ENCODE measurements around the gene CNTN5.

CNTN5 gene

GRCh38 chr11:99513368-99513767 lies 492.6 kb downstream of the CNTN5 start:
- no peak for DNase-seq (ENCODE audit: low read depth)

GRCh38 chr11:99519095-99519494 lies 498.3 kb downstream of the CNTN5 start:
- DNase-seq (ENCODE audit: low read depth) = no peak

GRCh38 chr11:99522467-99523173 lies 501.9 kb downstream of the CNTN5 start:
- no peak for DNase-seq (ENCODE audit: low read depth)

GRCh38 chr11:99531468-99531867 lies 510.7 kb downstream of the CNTN5 start:
- no peak for DNase-seq (ENCODE audit: low read depth)

GRCh38 chr11:99534812-99535211 lies 514.1 kb downstream of the CNTN5 start:
- no peak for DNase-seq (ENCODE audit: low read depth)

- DNase-seq (ENCODE audit: low read depth) = no peak
Observed at GRCh38 chr11:99535406-99535805, 514.7 kb downstream of the CNTN5 start.

- no peak for DNase-seq (ENCODE audit: low read depth)
Observed at GRCh38 chr11:99535819-99536218, 515.1 kb downstream of the CNTN5 start.

GRCh38 chr11:99537681-99538080 lies 516.9 kb downstream of the CNTN5 start:
- DNase-seq (ENCODE audit: low read depth) = no peak

GRCh38 chr11:99545616-99546015 lies 524.9 kb downstream of the CNTN5 start:
- DNase-seq (ENCODE audit: low read depth) = no peak

- no peak for DNase-seq (ENCODE audit: low read depth)
Observed at GRCh38 chr11:99548264-99548663, 527.5 kb downstream of the CNTN5 start.

GRCh38 chr11:99554232-99554903 lies 533.6 kb downstream of the CNTN5 start:
- DNase-seq (ENCODE audit: low read depth) = no peak

GRCh38 chr11:99555486-99555885 lies 534.7 kb downstream of the CNTN5 start:
- no peak for DNase-seq (ENCODE audit: low read depth)

GRCh38 chr11:99565333-99565732 lies 544.6 kb downstream of the CNTN5 start:
- no peak for DNase-seq (ENCODE audit: low read depth)

- DNase-seq (ENCODE audit: low read depth) = no peak
Observed at GRCh38 chr11:99567334-99567956, 546.7 kb downstream of the CNTN5 start.

GRCh38 chr11:99568808-99569207 lies 548.1 kb downstream of the CNTN5 start:
- DNase-seq (ENCODE audit: low read depth) = no peak

GRCh38 chr11:99571094-99571493 lies 550.3 kb downstream of the CNTN5 start:
- no peak for DNase-seq (ENCODE audit: low read depth)

GRCh38 chr11:99584830-99585229 lies 564.1 kb downstream of the CNTN5 start:
- no peak for DNase-seq (ENCODE audit: low read depth)

GRCh38 chr11:99585606-99586005 lies 564.9 kb downstream of the CNTN5 start:
- DNase-seq (ENCODE audit: low read depth) = no peak

GRCh38 chr11:99589771-99590170 lies 569.0 kb downstream of the CNTN5 start:
- no peak for DNase-seq (ENCODE audit: low read depth)

- DNase-seq (ENCODE audit: low read depth) = no peak
Observed at GRCh38 chr11:99592266-99592665, 571.5 kb downstream of the CNTN5 start.

- no peak for DNase-seq (ENCODE audit: low read depth)
Observed at GRCh38 chr11:99593197-99593596, 572.4 kb downstream of the CNTN5 start.

GRCh38 chr11:99601179-99601578 lies 580.4 kb downstream of the CNTN5 start:
- DNase-seq (ENCODE audit: low read depth) = no peak

- no peak for DNase-seq (ENCODE audit: low read depth)
Observed at GRCh38 chr11:99614352-99614751, 593.6 kb downstream of the CNTN5 start.

Data from stimulated activated CD8-positive, alpha-beta memory T cell treated with anti-CD3 and anti-CD28 coated beads, Interleukin-12 subunit alpha, Interleukin-12 subunit beta, amount 100 ng/mL, for 4 hours (primary cell).